ENCODE results near the gene MS4A15. TPM values are rescaled to one million over a fixed set of nuclear protein-coding genes. Genes with fewer than 3 reads are reported as not detected.
A peak's percentile ranks its signal among the peaks of the same experiment; 100 is the strongest.
"Not testable (repeated sequence)": the region's sequence is repeated elsewhere in the genome, so short reads cannot be mapped to it uniquely, and the experiment has no call there.

Gene MS4A15
- total RNA-seq, 1 donor from 2014 or later: not detected

DNA sequence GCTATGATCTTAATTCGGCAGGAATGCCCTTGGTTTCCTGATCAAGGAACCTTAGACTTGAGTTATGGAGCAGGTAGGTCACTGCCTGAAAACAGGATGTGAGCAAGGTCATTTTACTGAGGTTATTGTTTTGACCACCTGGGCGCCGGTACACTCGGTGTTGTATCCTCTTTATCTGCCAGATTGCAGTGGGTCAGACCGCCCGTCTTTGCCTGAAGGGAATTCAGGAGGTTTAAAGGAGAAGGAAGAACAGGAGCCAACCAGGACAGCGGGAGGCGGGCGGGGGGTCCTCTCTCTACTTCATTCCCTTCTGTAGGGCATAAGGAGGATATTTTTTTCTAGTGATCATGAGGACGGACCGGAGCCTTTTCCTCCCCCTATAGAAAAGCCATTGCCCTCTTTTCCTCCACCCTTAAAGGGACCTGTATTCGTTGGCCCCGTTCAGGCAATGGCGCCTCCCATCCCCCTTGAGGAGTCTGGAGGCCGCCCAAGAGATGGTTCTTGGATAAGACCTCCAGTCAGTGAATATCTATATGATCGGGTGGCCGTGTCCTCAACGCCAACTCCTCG, 649 bp downstream of the MS4A15 start:
- TF ChIP-seq, protein P1, sequence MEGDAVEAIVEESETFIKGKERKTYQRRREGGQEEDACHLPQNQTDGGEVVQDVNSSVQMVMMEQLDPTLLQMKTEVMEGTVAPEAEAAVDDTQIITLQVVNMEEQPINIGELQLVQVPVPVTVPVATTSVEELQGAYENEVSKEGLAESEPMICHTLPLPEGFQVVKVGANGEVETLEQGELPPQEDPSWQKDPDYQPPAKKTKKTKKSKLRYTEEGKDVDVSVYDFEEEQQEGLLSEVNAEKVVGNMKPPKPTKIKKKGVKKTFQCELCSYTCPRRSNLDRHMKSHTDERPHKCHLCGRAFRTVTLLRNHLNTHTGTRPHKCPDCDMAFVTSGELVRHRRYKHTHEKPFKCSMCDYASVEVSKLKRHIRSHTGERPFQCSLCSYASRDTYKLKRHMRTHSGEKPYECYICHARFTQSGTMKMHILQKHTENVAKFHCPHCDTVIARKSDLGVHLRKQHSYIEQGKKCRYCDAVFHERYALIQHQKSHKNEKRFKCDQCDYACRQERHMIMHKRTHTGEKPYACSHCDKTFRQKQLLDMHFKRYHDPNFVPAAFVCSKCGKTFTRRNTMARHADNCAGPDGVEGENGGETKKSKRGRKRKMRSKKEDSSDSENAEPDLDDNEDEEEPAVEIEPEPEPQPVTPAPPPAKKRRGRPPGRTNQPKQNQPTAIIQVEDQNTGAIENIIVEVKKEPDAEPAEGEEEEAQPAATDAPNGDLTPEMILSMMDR (IDR thresholded peaks at IDR 0.05; ENCODE audit: unreplicated experiment): no peak
- no peak overlapping the region for H3K4me3 Mint-ChIP-seq (ENCODE audit: unreplicated experiment)
- peaks cover 15% of the 10 kb centered on the region for H3K4me1 Mint-ChIP-seq (ENCODE audit: unreplicated experiment)
- peaks cover 5% of the 10 kb centered on the region for H3K36me3 Mint-ChIP-seq (ENCODE audit: low read depth, unreplicated experiment)
- H3K27ac Mint-ChIP-seq (ENCODE audit: unreplicated experiment): no peak overlapping the region
- DNase-seq (ENCODE audit: low spot score): no peak
- peaks cover 2% of the 10 kb centered on the region for H3K27me3 Mint-ChIP-seq (ENCODE audit: unreplicated experiment)
- H3K9me3 Mint-ChIP-seq (ENCODE audit: unreplicated experiment): peaks cover 3% of the 10 kb centered on the region

DNA sequence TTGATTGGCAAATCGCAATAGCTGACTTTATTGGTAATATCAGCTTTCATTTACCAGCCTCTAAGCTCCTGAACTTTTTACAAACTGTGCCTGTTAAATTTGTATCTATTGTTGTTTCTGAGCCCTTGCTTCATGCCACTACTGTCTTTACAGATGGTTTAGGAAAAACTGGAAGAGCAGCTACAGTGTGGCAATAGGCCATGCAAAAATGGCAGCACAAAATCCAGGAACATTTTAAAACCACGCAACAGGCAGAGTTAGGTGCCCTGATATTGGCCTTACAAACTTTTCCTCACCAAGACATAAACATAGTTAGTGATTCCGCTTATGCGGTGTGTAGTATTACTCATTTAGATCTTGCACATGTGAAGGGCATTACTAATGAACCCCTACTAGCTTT, 2.0 kb downstream of the MS4A15 start:
- H3K4me3 Mint-ChIP-seq (ENCODE audit: unreplicated experiment): not testable (repeated sequence)

DNA sequence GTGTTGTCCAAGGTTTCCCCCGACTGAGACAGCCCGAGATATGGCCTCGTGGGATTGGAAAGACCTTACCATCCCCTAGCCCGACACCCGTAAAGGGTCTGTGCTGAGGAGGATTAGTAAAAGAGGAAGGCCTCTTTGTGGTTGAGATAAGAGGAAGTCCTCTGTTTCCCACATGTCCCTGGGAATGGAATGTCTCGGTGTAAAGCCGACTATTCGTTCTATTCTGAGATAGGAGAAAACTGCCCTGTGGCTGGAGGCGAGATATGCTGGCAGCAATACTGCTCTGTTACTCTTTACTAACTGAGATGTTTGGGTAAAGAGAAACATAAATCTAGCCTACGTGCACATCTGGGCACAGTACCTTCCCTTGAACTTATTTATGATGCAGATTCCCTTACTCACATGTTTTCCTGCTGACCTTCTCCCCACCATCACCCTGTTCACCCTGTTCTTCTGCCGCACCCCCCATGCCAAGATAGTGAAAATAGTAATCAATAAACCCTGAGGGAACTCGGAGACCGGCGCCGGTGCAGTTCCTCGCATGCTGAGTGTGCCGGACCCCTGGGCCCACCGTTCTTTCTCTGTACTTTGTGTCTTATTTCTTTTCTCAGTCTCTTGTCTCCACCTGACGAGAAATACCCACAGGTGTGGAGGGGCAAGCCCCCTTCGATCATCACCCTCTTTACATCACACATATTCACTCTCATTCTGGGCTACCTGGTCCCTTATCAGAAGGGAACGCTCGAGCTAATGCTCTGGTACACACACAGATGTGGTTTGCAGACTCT, 3.0 kb downstream of the MS4A15 start:
- not testable (repeated sequence) for DNase-seq (ENCODE audit: low spot score); H3K27me3 Mint-ChIP-seq (ENCODE audit: unreplicated experiment)
- H3K4me1 Mint-ChIP-seq (ENCODE audit: unreplicated experiment): peaks cover 15% of the 10 kb centered on the region

More for the DNA sequence above, 2.0 kb downstream of the MS4A15 start:
- H3K27me3 Mint-ChIP-seq (ENCODE audit: unreplicated experiment); H3K36me3 Mint-ChIP-seq (ENCODE audit: low read depth, unreplicated experiment); DNase-seq (ENCODE audit: low spot score); H3K9me3 Mint-ChIP-seq (ENCODE audit: unreplicated experiment); H3K27ac Mint-ChIP-seq (ENCODE audit: unreplicated experiment): not testable (repeated sequence)
- H3K4me1 Mint-ChIP-seq (ENCODE audit: unreplicated experiment): peaks cover 15% of the 10 kb centered on the region

DNA sequence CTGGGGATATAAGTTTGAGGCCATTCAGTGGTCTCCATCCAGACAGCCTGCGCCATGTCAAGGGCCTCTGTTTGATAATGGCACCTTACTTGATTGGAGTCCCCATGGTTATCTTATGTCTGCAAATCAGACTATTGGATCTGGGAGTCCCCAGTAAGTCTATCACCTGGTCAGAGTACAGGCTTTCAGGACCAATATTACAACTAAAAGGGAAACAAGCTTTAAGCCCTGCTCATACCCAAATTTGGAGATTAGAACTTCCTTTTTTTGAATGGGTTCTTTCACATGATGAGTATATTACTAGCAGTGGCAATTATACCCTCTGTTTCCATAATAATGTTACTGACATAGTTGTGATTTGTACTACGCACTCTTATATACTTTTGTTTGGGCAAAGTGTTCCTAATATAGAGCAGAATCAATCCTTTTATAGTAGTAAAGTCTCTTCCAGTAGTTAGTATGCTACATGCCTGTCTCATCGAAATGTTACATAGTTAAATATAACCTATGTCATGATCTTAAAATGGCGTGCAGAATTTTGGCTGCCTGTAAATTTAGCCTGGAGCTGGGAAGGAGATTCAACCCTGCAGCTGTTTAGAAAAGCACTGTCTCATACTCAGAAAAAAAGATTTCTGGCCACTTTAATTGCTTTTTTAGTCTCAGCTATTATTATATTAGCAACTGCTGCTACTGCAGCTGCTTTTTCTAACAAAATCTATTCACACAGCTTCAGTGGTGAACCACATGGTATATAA, 4.9 kb downstream of the MS4A15 start:
- H3K27me3 Mint-ChIP-seq (ENCODE audit: unreplicated experiment): peaks cover 2% of the 10 kb centered on the region
- H3K4me1 Mint-ChIP-seq (ENCODE audit: unreplicated experiment): peaks cover 15% of the 10 kb centered on the region
- DNase-seq (ENCODE audit: low spot score): no peak
- H3K27ac Mint-ChIP-seq (ENCODE audit: unreplicated experiment): no peak overlapping the region
- peaks cover 3% of the 10 kb centered on the region for H3K9me3 Mint-ChIP-seq (ENCODE audit: unreplicated experiment)
- no peak overlapping the region for H3K4me3 Mint-ChIP-seq (ENCODE audit: unreplicated experiment)
- TF ChIP-seq, protein P1 (IDR thresholded peaks at IDR 0.05; ENCODE audit: unreplicated experiment): no peak
- peaks cover 5% of the 10 kb centered on the region for H3K36me3 Mint-ChIP-seq (ENCODE audit: low read depth, unreplicated experiment)

More for the DNA sequence above, 3.0 kb downstream of the MS4A15 start:
- peak overlapping the region; percentile 19 for H3K4me3 Mint-ChIP-seq (ENCODE audit: unreplicated experiment)
- H3K36me3 Mint-ChIP-seq (ENCODE audit: low read depth, unreplicated experiment); H3K27ac Mint-ChIP-seq (ENCODE audit: unreplicated experiment); H3K9me3 Mint-ChIP-seq (ENCODE audit: unreplicated experiment): not testable (repeated sequence)

DNA sequence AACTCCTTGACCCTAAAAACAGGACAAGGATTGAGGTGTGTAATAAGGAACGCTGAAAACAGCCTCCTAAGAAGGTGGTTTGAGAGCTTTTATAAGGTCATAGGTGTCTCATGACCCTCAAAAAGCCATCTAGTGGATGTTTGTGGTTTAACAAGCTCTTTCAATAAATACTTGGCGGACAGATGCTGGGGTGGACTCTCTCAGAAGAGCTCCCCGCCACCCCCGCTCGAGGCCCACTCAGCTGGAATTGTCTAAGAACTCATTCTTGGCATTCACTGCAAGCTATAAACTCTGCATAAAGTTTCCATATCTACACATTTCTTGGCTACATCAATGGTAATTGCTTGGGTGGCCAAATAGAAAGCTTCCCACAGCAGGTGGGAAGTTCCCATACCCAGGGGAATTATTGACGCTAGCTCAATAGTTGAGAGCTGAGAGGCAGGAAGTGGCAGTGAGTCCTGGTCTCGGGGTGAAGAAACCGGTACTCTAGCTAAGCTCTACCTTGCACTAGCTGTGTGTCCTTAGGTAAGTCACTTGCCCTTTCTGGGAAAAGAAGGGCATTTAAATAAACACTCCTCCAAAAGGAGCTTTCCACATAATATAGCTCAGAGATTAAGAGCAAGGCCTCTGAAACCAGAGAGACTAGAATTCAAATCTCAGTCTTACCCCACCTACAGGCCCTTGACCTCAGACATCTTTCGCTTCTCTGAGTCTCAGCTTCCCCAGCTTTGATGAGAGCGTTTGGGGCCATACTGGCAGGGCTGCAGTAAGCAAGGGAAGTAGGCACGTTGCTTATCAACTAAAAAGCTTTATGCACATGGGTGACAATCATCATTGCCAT, 6.4 kb downstream of the MS4A15 start:
- H3K4me3 Mint-ChIP-seq (ENCODE audit: unreplicated experiment): no peak overlapping the region
- peaks cover 4% of the 10 kb centered on the region for H3K27me3 Mint-ChIP-seq (ENCODE audit: unreplicated experiment)
- H3K27ac Mint-ChIP-seq (ENCODE audit: unreplicated experiment): no peak overlapping the region
- no peaks in the 10 kb centered on the region for H3K36me3 Mint-ChIP-seq (ENCODE audit: low read depth, unreplicated experiment)
- H3K4me1 Mint-ChIP-seq (ENCODE audit: unreplicated experiment): peaks cover 15% of the 10 kb centered on the region
- no peak for DNase-seq (ENCODE audit: low spot score)
- no peaks in the 10 kb centered on the region for H3K9me3 Mint-ChIP-seq (ENCODE audit: unreplicated experiment)
- TF ChIP-seq, protein P1 (IDR thresholded peaks at IDR 0.05; ENCODE audit: unreplicated experiment): peak; percentile 64
